ENCODE measurements around the gene ACOT7. TPM values are rescaled to one million over a fixed set of nuclear protein-coding genes. Genes with fewer than 3 reads are reported as not detected.

Gene ACOT7
- total RNA-seq, 4 donors from 2014 or later, result 23.5 to 50.7 (median 39.0) TPM

GRCh38 chr1:6269296-6269695, 124.3 kb downstream of the ACOT7 start:
- H3K4me3 ChIP-seq, result no peak overlapping the region
- H3K4me1 ChIP-seq, result peaks cover 0 to 43% (median 16%) of the 10 kb centered on the region in 3 donors
- 90 to 93% methylated on average over 2 to 3 of the region's 14 CpGs for whole genome bisulfite sequencing, 2 donors
- DNase-seq, result no peak
- TF ChIP-seq CTCF (IDR thresholded peaks at IDR 0.05) (no peak), POLR2A (IDR thresholded peaks at IDR 0.05) (no peak)
- no peaks in the 10 kb centered on the region for H3K9me3 ChIP-seq
- intact Hi-C loops (cut with DNase I), result no loop called here
- no peak overlapping the region for H3K27ac ChIP-seq
- no peaks in the 10 kb centered on the region for H3K36me3 ChIP-seq
- H3K27me3 ChIP-seq, result no peaks in the 10 kb centered on the region

GRCh38 chr1:6268415-6268814, 125.2 kb downstream of the ACOT7 start:
- Histone ChIP-seq H3K4me1 (peaks cover 3 to 46% (median 17%) of the 10 kb centered on the region in 3 donors), H3K9me3 (no peaks in the 10 kb centered on the region), H3K4me3 (no peak overlapping the region), H3K27ac (no peak overlapping the region), H3K36me3 (no peaks in the 10 kb centered on the region), H3K27me3 (no peaks in the 10 kb centered on the region)
- no peak for DNase-seq
- intact Hi-C loops (cut with DNase I), result no loop called here
- 78 to 94% methylated on average over 2 to 6 of the region's 21 CpGs for WGBS, 2 donors
- TF ChIP-seq POLR2A (IDR thresholded peaks at IDR 0.05), result no peak
- no peak for TF ChIP-seq CTCF (IDR thresholded peaks at IDR 0.05)

- no peak for DNase-seq
- WGBS, 2 donors, result 62 to 65% methylated on average over 12 of the region's 12 CpGs
Observed at GRCh38 chr1:6267686-6268322, 125.8 kb downstream of the ACOT7 start.

GRCh38 chr1:6266641-6267040, 126.9 kb downstream of the ACOT7 start:
- Histone ChIP-seq H3K9me3 (no peaks in the 10 kb centered on the region), H3K36me3 (no peaks in the 10 kb centered on the region), H3K4me1 (peaks cover 3 to 46% (median 11%) of the 10 kb centered on the region in 3 donors), H3K4me3 (no peak overlapping the region), H3K27ac (no peak overlapping the region), H3K27me3 (peaks cover 0 to 8% (median 0%) of the 10 kb centered on the region in 4 donors)
- DNase-seq, result no peak
- TF ChIP-seq POLR2A (IDR thresholded peaks at IDR 0.05), result no peak
- TF ChIP-seq CTCF (IDR thresholded peaks at IDR 0.05), result no peak
- 82 to 84% methylated on average over 6 to 11 of the region's 11 CpGs for WGBS, 2 donors
- intact Hi-C loops (cut with DNase I), result no loop called here

More at GRCh38 chr1:6267686-6268322, 125.8 kb downstream of the ACOT7 start:
- Histone ChIP-seq H3K27me3 (peaks cover 0 to under 1% (median 0%) of the 10 kb centered on the region in 4 donors), H3K9me3 (no peaks in the 10 kb centered on the region), H3K4me1 (peaks cover 3 to 46% (median 16%) of the 10 kb centered on the region in 3 donors), H3K36me3 (no peaks in the 10 kb centered on the region), H3K27ac (no peak overlapping the region), H3K4me3 (no peak overlapping the region)
- intact Hi-C loops (cut with DNase I), result no loop called here
- TF ChIP-seq POLR2A (IDR thresholded peaks at IDR 0.05) (no peak), CTCF (IDR thresholded peaks at IDR 0.05) (no peak)

- intact Hi-C loops (cut with DNase I), result no loop called here
- peaks cover 14 to 48% (median 15%) of the 10 kb centered on the region in 3 donors for H3K4me1 ChIP-seq
Observed at GRCh38 chr1:6265151-6265550, 128.4 kb downstream of the ACOT7 start.

More at GRCh38 chr1:6265151-6265550, 128.4 kb downstream of the ACOT7 start:
- Histone ChIP-seq H3K27me3 (peaks cover 0 to 21% (median 0%) of the 10 kb centered on the region in 4 donors), H3K4me3 (no peak overlapping the region), H3K9me3 (no peaks in the 10 kb centered on the region), H3K27ac (no peak overlapping the region), H3K36me3 (no peaks in the 10 kb centered on the region)
- TF ChIP-seq CTCF (IDR thresholded peaks at IDR 0.05), result no peak
- no peak for TF ChIP-seq POLR2A (IDR thresholded peaks at IDR 0.05)
- WGBS, 2 donors, result 88 to 94% methylated on average over 5 to 8 of the region's 15 CpGs
- DNase-seq, result no peak

Measured in esophagus squamous epithelium (tissue), 5 donors.